Stimulated activated CD4-positive, alpha-beta T cell treated with anti-CD3 and anti-CD28 coated beads, Interleukin-15, amount 100 ng/mL, for 1 hour (primary cell): Measurements from ENCODE around the gene SERPINE2.
A peak's percentile ranks its signal among the peaks of the same experiment; 100 is the strongest.

Source experiments
- DNase-seq, 2 donors: peaks; one replicate each; pipeline ENCODE4 v3.0.0-alpha.2; 2020; ENCODE audit warnings: low read depth in 1 of 2, low spot score in 1 of 2

SERPINE2 gene

DNA sequence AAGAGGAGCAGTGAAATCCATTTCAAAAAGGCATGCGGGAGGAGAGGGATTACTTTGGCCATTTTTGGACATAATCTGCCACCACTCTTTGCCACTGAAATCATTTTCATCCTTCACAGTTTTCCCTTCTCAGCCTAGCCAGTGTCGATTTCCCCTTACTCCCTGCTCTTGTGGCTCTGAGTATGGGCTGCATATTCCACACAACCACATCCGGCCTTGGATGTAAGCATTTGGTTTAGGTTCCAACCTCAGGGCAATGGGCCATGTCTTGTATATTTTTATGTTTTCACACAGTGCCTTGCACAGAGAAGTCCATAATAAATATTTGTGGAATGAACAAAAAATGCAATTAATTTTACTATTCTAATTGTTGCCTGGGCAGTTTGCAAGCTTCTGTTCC lies 7.7 kb upstream of the SERPINE2 start:
- DNase-seq, result no peak

GRCh38 chr2:224042191-224042696 lies 3.2 kb upstream of the SERPINE2 start:
- no peak for DNase-seq

DNA sequence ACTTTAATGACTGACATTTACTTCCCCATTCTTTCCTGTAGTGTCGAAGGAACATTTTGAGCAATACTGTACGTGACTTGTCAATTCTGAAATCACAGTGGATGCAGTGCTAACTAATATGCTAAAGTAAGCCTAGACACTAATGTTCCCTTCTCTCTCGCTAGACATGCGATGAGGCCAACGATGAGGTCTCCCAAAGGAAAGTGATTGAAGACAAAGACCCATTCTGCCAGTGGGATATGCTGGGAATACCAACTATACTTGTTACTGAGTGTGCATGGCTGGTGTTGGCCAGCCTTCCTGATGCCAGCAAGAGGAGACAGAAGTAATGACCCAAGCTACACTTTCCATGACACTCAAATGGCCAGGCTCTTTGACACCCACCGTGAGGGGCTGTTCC lies 2.5 kb upstream of the SERPINE2 start:
- DNase-seq, result no peak

DNA sequence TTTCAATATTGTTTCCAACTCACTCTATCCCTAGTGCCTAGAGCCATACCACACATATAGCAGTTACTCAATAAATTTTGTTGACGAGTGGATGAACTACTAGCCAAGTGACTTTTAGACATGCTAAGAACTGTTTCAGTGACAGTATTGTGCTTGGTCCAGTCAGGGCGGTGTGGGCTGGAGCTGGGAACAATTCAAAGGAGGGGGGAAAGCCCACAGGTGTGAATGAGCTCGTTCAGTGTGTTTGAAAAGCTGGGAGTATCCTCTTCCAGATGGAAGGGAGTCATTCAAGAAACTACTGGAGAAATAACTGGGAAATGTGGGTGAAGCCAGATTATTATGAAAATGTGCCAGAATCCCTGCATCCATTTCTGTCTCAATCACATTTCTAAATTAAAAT lies 1.7 kb upstream of the SERPINE2 start:
- no peak for DNase-seq

- peak in 1 of 2 donors; percentile 16 for DNase-seq
Measured at GRCh38 chr2:224039770-224040440, 819 bp upstream of the SERPINE2 start.

DNA sequence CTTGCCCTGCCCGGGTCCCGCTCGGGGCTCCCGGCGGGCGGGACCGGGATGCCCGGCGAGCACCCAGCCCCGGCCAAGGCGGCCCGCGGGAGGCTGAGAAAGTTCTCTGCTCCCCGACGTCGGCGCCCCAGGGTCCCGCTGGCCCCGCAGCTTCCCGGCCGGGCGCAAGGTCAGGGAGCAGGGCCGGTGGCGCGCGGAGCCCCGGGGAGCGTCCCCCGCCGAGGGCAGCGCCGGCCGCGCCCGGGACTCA lies 331 bp downstream of the SERPINE2 start:
- no peak for DNase-seq

DNA sequence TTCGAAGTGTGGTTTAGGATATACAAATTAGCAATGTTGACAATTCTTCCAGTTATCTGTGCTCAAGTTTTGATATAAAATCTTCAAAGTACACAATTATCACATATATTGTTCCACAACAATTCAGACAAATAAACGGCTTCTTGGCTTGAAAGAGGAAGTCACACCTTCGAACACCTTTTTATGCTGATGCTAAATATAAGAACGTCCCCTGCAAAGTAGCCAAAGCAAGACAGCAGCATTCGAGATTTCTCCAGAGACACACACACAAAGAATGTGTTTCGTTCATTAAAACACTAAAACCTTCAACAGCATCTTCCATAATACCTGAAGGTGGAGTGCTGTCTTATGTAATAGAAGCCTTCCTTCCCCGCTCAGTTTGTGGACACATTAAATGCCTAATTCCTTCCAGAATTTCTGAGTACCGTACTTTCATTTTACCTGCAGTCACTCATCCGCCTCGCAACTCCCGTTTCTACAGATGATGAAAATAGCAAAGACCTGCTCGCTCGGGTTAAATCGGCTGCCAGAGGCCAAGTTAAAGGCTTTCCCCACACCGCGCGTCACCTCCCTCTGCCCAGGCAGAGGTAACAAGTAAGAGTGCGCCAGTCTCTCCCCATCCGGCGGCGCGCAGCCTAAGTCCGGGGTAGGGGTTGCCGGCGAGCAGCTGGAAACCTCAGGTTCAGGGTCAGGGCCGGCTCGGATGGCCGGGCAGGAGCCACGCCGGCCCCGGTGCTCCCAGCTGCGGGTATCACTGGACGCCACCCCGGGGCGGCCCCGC lies 847 bp downstream of the SERPINE2 start:
- DNase-seq, result peak in 1 of 2 donors; percentile 32

DNA sequence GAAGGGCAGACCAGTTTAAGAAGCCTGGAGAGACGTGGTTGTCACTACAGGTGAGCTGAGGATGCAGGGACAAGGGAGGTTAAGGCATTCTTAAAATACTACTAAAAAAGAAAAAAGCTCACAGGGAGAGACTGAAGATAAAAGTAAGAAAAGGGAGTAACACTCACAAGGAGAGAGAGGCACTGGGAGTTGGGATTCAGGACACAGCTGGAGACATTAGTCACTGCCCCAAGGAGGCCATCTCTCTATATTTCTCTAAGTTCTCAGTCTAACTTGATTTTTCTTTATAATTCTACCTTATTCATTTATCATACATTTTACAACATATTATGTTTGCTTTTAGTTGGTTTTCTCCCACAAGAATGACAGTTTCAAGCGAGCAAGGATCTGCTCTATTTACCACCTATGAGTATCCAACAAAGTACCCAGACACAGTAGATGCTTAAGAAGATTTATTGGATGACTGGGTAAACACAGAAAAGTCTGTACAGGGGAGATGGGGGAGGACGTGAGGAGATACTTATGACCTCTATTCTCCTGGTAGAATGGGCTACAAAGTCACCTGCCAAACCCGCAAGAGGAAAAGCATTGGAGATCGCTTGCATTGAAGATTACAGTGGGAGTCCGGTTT lies 2.2 kb downstream of the SERPINE2 start:
- DNase-seq, result no peak

- no peak for DNase-seq
Measured at GRCh38 chr2:224034017-224034416, 5.1 kb downstream of the SERPINE2 start.

DNA sequence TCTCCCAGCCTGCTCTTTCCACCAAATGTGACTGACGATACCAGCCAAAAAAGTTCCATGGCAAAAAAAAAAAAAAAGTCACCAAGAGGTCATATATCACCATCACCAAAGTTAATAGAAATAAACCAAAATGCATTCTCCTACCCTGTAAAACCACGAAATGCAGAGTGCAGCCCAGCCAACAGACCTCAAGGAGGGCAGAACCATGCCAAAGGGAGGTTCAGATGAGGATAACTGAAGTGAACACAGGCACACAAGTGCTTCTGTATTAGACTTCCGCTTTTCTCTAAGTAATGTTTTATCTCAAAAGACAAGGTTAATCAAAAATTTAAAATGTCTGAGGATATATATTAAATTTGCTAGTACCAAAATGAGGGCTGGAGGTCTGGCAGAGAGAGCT lies 5.5 kb downstream of the SERPINE2 start:
- no peak for DNase-seq

GRCh38 chr2:224032283-224032682 lies 6.8 kb downstream of the SERPINE2 start:
- no peak for DNase-seq

GRCh38 chr2:224031358-224031970 lies 7.6 kb downstream of the SERPINE2 start:
- no peak for DNase-seq

DNA sequence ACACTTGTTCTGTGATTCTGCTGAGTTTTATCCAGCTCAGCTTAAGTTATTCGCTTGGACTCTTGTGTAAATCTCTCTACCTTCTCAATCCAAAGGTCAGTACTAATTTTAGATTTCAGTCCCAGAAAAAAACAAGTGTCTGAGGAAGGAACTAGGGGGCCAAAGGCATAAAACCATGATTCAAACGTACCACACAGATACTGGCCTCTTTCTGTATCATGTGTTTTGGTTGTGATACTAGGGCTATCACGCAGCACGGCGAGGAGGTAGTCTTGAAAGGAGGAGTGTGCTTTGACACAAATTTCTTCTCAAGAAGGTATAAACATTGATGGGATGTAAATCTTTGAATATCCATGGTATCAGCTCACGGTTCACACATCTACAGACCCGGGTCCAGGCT lies 8.3 kb downstream of the SERPINE2 start:
- no peak for DNase-seq

DNA sequence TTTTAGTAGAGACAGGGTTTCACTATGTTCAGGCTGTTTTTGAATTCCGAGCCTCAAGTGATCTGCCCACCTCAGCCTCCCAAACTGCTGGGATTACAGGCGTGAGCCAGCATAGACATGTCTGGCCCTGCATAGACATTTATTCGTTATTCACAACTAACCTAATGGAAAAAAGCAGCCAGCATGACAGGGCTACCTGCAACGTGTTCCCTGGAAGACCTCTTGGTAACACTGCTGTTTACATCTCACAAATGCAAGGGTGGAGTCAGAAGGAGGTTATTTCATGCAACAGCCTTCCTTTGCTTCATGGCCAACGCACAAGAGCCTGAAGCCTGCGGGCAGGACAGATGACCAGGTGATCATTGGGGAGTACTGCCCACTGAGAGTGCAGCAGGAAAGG lies 9.2 kb downstream of the SERPINE2 start:
- DNase-seq, result no peak

- DNase-seq, result no peak
Measured at GRCh38 chr2:224027931-224028330, 11.2 kb downstream of the SERPINE2 start.

DNA sequence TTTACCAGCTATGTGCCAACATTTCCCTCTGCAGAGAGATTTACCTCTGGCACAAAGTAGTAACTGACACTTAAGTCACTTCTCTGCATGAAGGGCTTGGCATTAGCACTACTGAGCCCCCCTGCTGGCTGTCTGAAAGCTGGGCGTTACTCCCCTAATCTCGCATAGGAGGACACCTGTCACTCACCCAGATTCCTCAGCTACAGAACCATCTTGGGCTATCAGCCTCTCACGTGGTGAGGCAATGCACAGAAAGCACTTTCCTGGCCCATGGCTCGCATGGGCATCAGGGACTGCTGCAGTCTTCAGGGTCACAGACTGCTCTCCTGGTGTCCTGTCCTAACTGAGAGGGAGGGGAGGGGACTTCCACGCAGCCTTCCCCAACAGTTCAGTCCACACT lies 12.0 kb downstream of the SERPINE2 start:
- no peak for DNase-seq

DNA sequence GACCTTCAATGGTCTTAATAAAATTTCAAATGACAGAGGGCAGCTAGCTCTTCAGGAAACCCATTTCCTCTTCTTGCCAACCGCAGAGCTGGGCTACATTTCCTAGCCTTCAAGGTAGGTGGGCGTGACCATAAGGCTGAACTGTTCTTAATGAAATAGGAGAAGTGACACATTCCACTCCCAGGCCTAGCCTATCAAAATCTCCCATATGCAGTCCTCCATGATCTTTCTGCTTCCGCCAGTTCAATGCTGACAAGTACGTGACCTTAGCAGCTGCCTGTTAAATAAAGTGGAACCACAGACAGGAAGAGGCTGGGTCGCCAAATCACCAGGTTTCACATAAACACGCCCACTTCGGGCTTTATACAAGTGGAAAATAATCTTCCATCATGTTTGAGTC lies 13.2 kb downstream of the SERPINE2 start:
- peak in 1 of 2 donors; percentile 9 for DNase-seq

DNA sequence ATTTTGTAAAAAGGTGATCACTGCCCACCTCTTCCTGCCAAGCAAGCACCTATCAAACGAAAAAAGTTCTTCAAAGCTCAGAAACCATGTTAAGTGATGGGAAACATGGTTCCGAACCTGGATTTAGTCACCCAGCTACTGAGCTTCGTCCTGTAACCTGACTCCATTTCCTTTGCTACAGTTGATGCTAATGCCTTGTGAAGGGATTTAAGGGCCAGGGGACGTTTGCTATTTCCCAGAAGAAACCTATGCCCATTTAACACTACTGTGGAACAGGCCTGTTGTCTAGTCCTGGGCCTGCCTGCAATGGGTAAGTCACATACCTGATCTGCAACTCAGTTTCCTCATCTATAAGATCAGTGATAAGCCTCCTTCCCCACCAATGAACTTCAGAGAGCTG lies 14.8 kb downstream of the SERPINE2 start:
- DNase-seq, result no peak

DNA sequence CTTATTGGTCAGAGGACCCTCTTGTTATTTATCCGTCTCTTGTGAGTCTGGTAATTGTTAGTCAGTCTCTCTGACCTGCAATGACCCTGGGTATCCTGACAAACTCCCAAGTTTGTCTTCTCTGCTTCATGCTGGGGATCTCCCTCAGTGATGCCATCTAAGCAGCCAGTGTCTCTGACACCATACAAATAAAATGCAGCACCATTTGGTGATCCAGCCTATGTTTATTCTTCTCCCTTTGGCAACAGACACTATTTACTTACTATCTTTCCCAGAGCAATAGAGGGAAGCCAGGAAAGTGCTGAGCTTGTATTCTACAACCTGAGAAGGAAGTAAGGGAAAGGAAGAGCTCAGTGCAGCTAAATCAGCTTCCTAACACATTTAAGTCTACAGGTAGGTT lies 15.9 kb downstream of the SERPINE2 start:
- no peak for DNase-seq

DNA sequence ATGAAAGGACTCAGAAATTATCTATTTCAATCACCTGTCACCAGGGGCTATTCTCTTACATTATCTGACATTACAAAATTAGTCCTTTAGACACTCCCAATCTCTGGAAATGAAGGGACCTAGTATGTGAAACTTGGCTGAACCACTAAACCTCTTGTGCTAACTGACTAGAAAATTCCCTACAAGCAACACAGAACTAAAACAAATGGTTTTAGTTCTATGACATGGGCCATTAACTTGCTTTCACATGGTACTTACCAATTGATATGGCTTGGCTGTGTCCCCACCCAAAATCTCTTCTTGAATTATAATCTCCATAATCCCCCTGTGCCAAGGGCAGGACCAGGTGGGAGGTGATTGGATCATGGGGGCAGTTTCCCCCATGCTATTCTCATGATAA lies 16.6 kb downstream of the SERPINE2 start:
- DNase-seq, result no peak

DNA sequence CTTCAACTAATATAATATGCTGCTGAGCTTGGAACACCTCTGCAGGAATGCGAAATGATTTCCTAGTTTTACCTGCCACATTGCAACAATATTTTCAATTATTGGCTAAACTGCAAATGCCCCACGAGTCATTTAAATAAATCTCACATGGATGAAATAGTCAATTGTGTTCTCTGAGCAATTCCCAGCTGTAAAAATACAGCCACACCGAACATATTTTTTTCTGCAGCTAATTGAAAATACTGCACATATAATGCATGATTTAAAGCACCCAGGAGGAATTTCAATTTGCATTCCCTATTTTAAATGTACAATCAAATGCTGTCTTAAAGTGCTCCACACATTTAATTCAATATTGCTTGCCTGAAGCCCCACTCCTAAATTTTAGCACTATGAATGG lies 18.6 kb downstream of the SERPINE2 start:
- DNase-seq, result no peak

DNA sequence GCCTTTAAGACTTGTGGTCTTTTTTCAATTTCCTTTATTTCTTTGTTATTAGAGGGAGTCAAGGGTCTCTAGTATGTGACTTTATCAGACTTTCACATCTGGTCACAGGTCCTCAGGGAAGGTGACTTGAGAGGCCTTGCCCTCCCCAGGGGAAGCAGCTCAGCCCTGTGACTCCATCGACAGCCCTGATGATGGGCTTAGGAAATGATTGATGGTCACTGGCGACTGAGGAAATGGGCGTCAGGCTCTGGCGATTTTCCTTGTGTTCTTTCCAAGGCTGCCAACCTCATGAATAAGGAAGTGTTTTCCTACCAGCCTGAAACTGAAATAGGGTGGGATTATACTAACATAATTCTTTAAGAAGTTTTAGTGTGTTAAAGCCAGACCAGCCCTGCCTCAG lies 21.1 kb downstream of the SERPINE2 start:
- DNase-seq, result no peak
